H9 (cell line): ENCODE measurements around the gene APC. TPM values are rescaled to one million over a fixed set of nuclear protein-coding genes. Genes with fewer than 3 reads are reported as not detected.

Experiments
- DNase-seq: peaks from one replicate; pipeline ENCODE4 v3.0.0-alpha.2; 2017
- H2AFZ ChIP-seq: one replicate; pipeline ENCODE4 v1.6.1; 2013; ENCODE audit warnings: mild to moderate bottlenecking, low read length, control low read depth, moderate library complexity
- H2AK5ac ChIP-seq: 2 replicates; pipeline ENCODE4 v1.6.1; 2013; ENCODE audit warnings: low read length, control low read depth, mixed read lengths; ENCODE audit not compliant: insufficient read length
- H2BK120ac ChIP-seq: one replicate; pipeline ENCODE4 v1.6.1; 2013; ENCODE audit warnings: low read depth, mild to moderate bottlenecking, low read length, control low read depth, inconsistent platforms; ENCODE audit not compliant: poor library complexity, severe bottlenecking
- H2BK12ac ChIP-seq: 2 replicates; pipeline ENCODE4 v1.6.1; 2013; ENCODE audit warnings: low read length, control low read depth, mixed read lengths, low read depth; ENCODE audit not compliant: insufficient read length
- H2BK15ac ChIP-seq: 2 replicates; pipeline ENCODE4 v1.6.1; 2013; ENCODE audit warnings: low read depth, low read length, control low read depth
- H2BK20ac ChIP-seq: one replicate; pipeline ENCODE4 v1.6.1; 2013; ENCODE audit warnings: low read depth, mild to moderate bottlenecking, low read length, control low read depth, inconsistent platforms; ENCODE audit not compliant: poor library complexity, severe bottlenecking
- H2BK5ac ChIP-seq: 2 replicates; pipeline ENCODE4 v1.6.1; 2013; ENCODE audit warnings: low read length, control low read depth, mixed read lengths; ENCODE audit not compliant: insufficient read length
- H3K14ac ChIP-seq: 2 replicates; pipeline ENCODE4 v1.6.1; 2013; ENCODE audit warnings: low read length, control low read depth; ENCODE audit not compliant: insufficient read depth
- H3K18ac ChIP-seq: 2 replicates; pipeline ENCODE4 v1.6.1; 2013; ENCODE audit warnings: low read depth, mild to moderate bottlenecking, mixed read lengths, low read length, control low read depth; ENCODE audit not compliant: insufficient read length
- H3K23ac ChIP-seq: 2 replicates; pipeline ENCODE4 v1.6.1; 2013; ENCODE audit warnings: low read length, control low read depth, mixed read lengths, low read depth; ENCODE audit not compliant: insufficient read length
- H3K23me2 ChIP-seq: 2 replicates; pipeline ENCODE4 v1.6.1; 2013; ENCODE audit warnings: low read depth, mild to moderate bottlenecking, mixed read lengths, low read length, control low read depth; ENCODE audit not compliant: insufficient read length, poor library complexity, severe bottlenecking
- H3K27ac ChIP-seq: 2 replicates; pipeline ENCODE4 v1.5.1; 2013; ENCODE audit warnings: low read length, control low read depth, mixed read lengths, low read depth; ENCODE audit not compliant: insufficient read length
- H3K27me3 ChIP-seq: 2 replicates; pipeline ENCODE4 v1.6.1; 2013; ENCODE audit warnings: low read length, control low read depth, inconsistent platforms; ENCODE audit not compliant: insufficient read depth
- H3K4ac ChIP-seq: 2 replicates; pipeline ENCODE4 v1.6.1; 2013; ENCODE audit warnings: low read depth, mild to moderate bottlenecking, control low read depth, inconsistent platforms, low read length, moderate library complexity
- H3K4me1 ChIP-seq: 2 replicates; pipeline ENCODE4 v1.6.1; 2013; ENCODE audit warnings: low read length, control low read depth, inconsistent platforms; ENCODE audit not compliant: insufficient read depth
- H3K4me2 ChIP-seq: 2 replicates; pipeline ENCODE4 v1.6.1; 2013; ENCODE audit warnings: low read length, control low read depth, mixed read lengths; ENCODE audit not compliant: insufficient read length, insufficient read depth
- H3K56ac ChIP-seq: 2 replicates; pipeline ENCODE4 v1.6.1; 2013; ENCODE audit warnings: low read depth, mild to moderate bottlenecking, mixed read lengths, low read length, control low read depth; ENCODE audit not compliant: insufficient read length
- H3K79me1 ChIP-seq: 2 replicates; pipeline ENCODE4 v1.6.1; 2013; ENCODE audit warnings: low read depth, mild to moderate bottlenecking, moderate library complexity, low read length, control low read depth, inconsistent platforms; ENCODE audit not compliant: insufficient read depth, poor library complexity, severe bottlenecking
- H3K79me2 ChIP-seq: 2 replicates; pipeline ENCODE4 v1.6.1; 2013; ENCODE audit warnings: low read length, control low read depth, inconsistent platforms; ENCODE audit not compliant: insufficient read depth
- H3K9ac ChIP-seq: 2 replicates; pipeline ENCODE4 v1.6.1; 2013; ENCODE audit warnings: low read length, control low read depth, mixed read lengths; ENCODE audit not compliant: insufficient read length; ENCODE audit errors: extremely low read depth
- H3K9me3 ChIP-seq: one replicate; pipeline ENCODE4 v1.6.1; 2013; ENCODE audit warnings: low read depth, low read length, inconsistent platforms; ENCODE audit not compliant: control insufficient read depth
- H3T11ph ChIP-seq: one replicate; pipeline ENCODE4 v1.6.1; 2013; ENCODE audit warnings: mild to moderate bottlenecking, low read length, control low read depth, inconsistent platforms
- H4K20me1 ChIP-seq: one replicate; pipeline ENCODE4 v1.6.1; 2013; ENCODE audit not compliant: control insufficient read depth, insufficient read length, insufficient read depth
- H4K5ac ChIP-seq: 2 replicates; pipeline ENCODE4 v1.6.1; 2013; ENCODE audit warnings: low read depth, mild to moderate bottlenecking, mixed read lengths, low read length, control low read depth; ENCODE audit not compliant: insufficient read length
- H4K8ac ChIP-seq: replicated peaks from 2 replicates; pipeline ENCODE4 v1.6.1; 2013; ENCODE audit warnings: low read length, control low read depth, mixed read lengths, low read depth; ENCODE audit not compliant: insufficient read length
- H4K91ac ChIP-seq: 2 replicates; pipeline ENCODE4 v1.6.1; 2013; ENCODE audit warnings: low read depth, mild to moderate bottlenecking, moderate library complexity, mixed read lengths, low read length, control low read depth; ENCODE audit not compliant: insufficient read length
- H3K27ac Mint-ChIP-seq, 3 experiments: 2 replicates in 2 of 3; 3 replicates in 1 of 3; pipeline ENCODE4 v1.8.0; 2020 to 2021; ENCODE audit warnings: mixed read lengths in 3 of 3, mild to moderate bottlenecking in 1 of 3, moderate library complexity in 1 of 3
- H3K27me3 Mint-ChIP-seq: 2 replicates; pipeline ENCODE4 v1.8.0; 2021; ENCODE audit warnings: low read depth, mild to moderate bottlenecking, moderate library complexity, mixed read lengths
- H3K36me3 Mint-ChIP-seq, 3 experiments: 2 replicates in 2 of 3; 3 replicates in 1 of 3; pipeline ENCODE4 v1.8.0; 2020 to 2021; ENCODE audit warnings: low read depth in 3 of 3, mixed read lengths in 3 of 3; ENCODE audit not compliant: insufficient read depth in 1 of 3
- H3K4me1 Mint-ChIP-seq, 2 experiments: 2 replicates each; pipeline ENCODE4 v1.8.0; 2020; ENCODE audit warnings: mixed read lengths in 2 of 2
- H3K4me3 Mint-ChIP-seq, 2 experiments: 2 replicates in 1 of 2; 3 replicates in 1 of 2; pipeline ENCODE4 v1.8.0; 2020 to 2021; ENCODE audit warnings: mild to moderate bottlenecking in 2 of 2, mixed read lengths in 2 of 2, moderate library complexity in 1 of 2
- H3K9me3 Mint-ChIP-seq, 2 experiments: 2 replicates in 1 of 2; 3 replicates in 1 of 2; pipeline ENCODE4 v1.8.0; 2020; ENCODE audit warnings: mild to moderate bottlenecking in 2 of 2, mixed read lengths in 2 of 2, moderate library complexity in 1 of 2
- CTCF ChIP-seq: fragments of 200-600 bp; sonication (generic); conservative IDR thresholded peaks from 3 replicates; pipeline ENCODE4 v1.8.0; 2021; ENCODE audit warnings: antibody characterized with exemption, mild to moderate bottlenecking
- WGBS: extraction: QIAGEN DNeasy Blood & Tissue Kit; methylation state at CpG from one replicate; pipeline ENCODE4 v1.1.7; 2013; ENCODE audit warnings: missing lambda C conversion rate, low lambda C conversion rate, mixed read lengths; ENCODE audit not compliant: insufficient read length; ENCODE audit errors: extremely low coverage; 5-methylcytosine and 5-hydroxymethylcytosine counted together
- total RNA-seq: library from RNA; stranded (reverse); gene quantifications from 2 replicates; pipeline ENCODE4 v1.2.1, GENCODE V29; 2021

APC gene
- total RNA-seq, 1 experiment from 2014 or later: 29.3 TPM

DNA sequence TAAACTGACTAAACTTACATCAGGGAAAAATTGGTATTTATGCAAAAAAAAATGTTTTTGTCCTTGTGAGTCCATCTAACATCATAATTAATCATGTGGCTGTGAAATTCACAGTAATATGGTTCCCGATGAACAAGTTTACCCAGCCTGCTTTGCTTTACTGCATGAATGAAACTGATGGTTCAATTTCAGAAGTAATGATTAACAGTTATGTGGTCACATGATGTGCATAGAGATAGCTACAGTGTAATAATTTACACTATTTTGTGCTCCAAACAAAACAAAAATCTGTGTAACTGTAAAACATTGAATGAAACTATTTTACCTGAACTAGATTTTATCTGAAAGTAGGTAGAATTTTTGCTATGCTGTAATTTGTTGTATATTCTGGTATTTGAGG, 106.8 kb downstream of the APC start:
- Histone ChIP-seq H4K20me1 (no peaks in the 10 kb centered on the region), H3K27me3 (no peaks in the 10 kb centered on the region), H2BK120ac (no peak overlapping the region), H3K79me1 (no peaks in the 10 kb centered on the region), H4K5ac (no peak overlapping the region), H2BK5ac (no peak overlapping the region), H2BK20ac (no peak overlapping the region), H2BK15ac (no peak overlapping the region), H4K8ac (no peak overlapping the region), H3K4ac (no peak overlapping the region), H3K9ac (no peak overlapping the region), H4K91ac (no peak overlapping the region), H3K18ac (no peak overlapping the region), H3K23ac (no peak overlapping the region), H3K23me2 (no peaks in the 10 kb centered on the region), H3K56ac (no peak overlapping the region), H3K4me2 (no peak overlapping the region), H3K9me3 (no peaks in the 10 kb centered on the region), H3K79me2 (no peaks in the 10 kb centered on the region), H2BK12ac (no peak overlapping the region), H3K27ac (no peak overlapping the region), H3K14ac (no peak overlapping the region), H3T11ph (no peak overlapping the region), H2AK5ac (no peak overlapping the region), H2AFZ (no peak overlapping the region), H3K4me1 (peaks cover 8% of the 10 kb centered on the region)
- Mint-ChIP-seq H3K27ac (no peak overlapping the region), H3K36me3 (peaks cover 33 to 37% (median 36%) of the 10 kb centered on the region in 3 experiments), H3K4me3 (no peak overlapping the region), H3K9me3 (peaks cover 11 to 12% of the 10 kb centered on the region in 2 experiments; a peak in 4 of 5 replicates), H3K4me1 (peaks cover 14 to 19% of the 10 kb centered on the region in 2 experiments), H3K27me3 (no peaks in the 10 kb centered on the region)
- no CpG with 5 or more reads among the region's 1 CpG for WGBS
- TF ChIP-seq CTCF: no peak
- DNase-seq: no peak
